Loucy (cell line): Measurements from ENCODE around the gene AGBL1.

Experiments used
- H2AFZ ChIP-seq: fragments of 200-600 bp; sonication (generic); 2 replicates; pipeline ENCODE4 v1.6.0; 2016; ENCODE audit warnings: antibody characterized with exemption, mild to moderate bottlenecking, low read length, moderate library complexity
- H3F3A ChIP-seq: fragments of 200-600 bp; 2 replicates; pipeline ENCODE4 v1.6.0; 2016; ENCODE audit warnings: antibody characterized with exemption, low read depth, mild to moderate bottlenecking
- H3K27me3 ChIP-seq: fragments of 200-600 bp; sonication (generic); 2 replicates; pipeline ENCODE4 v1.6.1; 2014; ENCODE audit warnings: low read length, mild to moderate bottlenecking; ENCODE audit not compliant: insufficient read depth, poor library complexity, severe bottlenecking
- H3K36me3 ChIP-seq: fragments of 200-600 bp; sonication (generic); 2 replicates; pipeline ENCODE4 v1.6.1; 2016; ENCODE audit warnings: low read length; ENCODE audit not compliant: insufficient read depth
- H3K4me1 ChIP-seq: fragments of 200-600 bp; sonication (generic); 2 replicates; pipeline ENCODE4 v1.5.1; 2014; ENCODE audit warnings: low read length, mild to moderate bottlenecking; ENCODE audit not compliant: insufficient read depth, poor library complexity, severe bottlenecking
- H3K4me2 ChIP-seq: fragments of 200-600 bp; sonication (generic); 2 replicates; pipeline ENCODE4 v1.6.0; 2014; ENCODE audit warnings: antibody characterized with exemption, low read length, low read depth, mild to moderate bottlenecking; ENCODE audit not compliant: poor library complexity, severe bottlenecking
- H3K4me3 ChIP-seq: fragments of 200-600 bp; sonication (generic); 2 replicates; pipeline ENCODE4 v1.5.1; 2014; ENCODE audit warnings: low read length, mild to moderate bottlenecking, mixed read lengths; ENCODE audit not compliant: poor library complexity, severe bottlenecking
- H3K79me2 ChIP-seq: fragments of 200-600 bp; sonication (generic); 2 replicates; pipeline ENCODE4 v1.6.1; 2014; ENCODE audit warnings: low read length; ENCODE audit not compliant: insufficient read depth
- H3K9ac ChIP-seq: fragments of 200-600 bp; sonication (generic); 2 replicates; pipeline ENCODE4 v1.6.0; 2014; ENCODE audit warnings: mild to moderate bottlenecking, low read depth, low read length, moderate library complexity; ENCODE audit not compliant: poor library complexity, severe bottlenecking
- H3K9me2 ChIP-seq: fragments of 200-600 bp; sonication (generic); replicated peaks from 2 replicates; pipeline ENCODE4 v1.6.1; 2016; ENCODE audit warnings: low read depth, low read length, mixed read lengths
- H3K9me3 ChIP-seq: fragments of 200-600 bp; sonication (generic); 2 replicates; pipeline ENCODE4 v1.6.1; 2014; ENCODE audit warnings: mild to moderate bottlenecking, antibody characterized with exemption, low read length, low read depth; ENCODE audit not compliant: insufficient read depth
- H4K20me1 ChIP-seq: fragments of 200-600 bp; sonication (generic); 2 replicates; pipeline ENCODE4 v1.6.0; 2014; ENCODE audit warnings: antibody characterized with exemption, low read length, mild to moderate bottlenecking; ENCODE audit not compliant: insufficient read depth, poor library complexity, severe bottlenecking
- EZH2phosphoT487 ChIP-seq: fragments of 200-600 bp; IDR thresholded peaks from 2 replicates; pipeline ENCODE4 v1.6.1; 2018; ENCODE audit warnings: antibody characterized with exemption, mild to moderate bottlenecking, moderate library complexity, borderline replicate concordance
- TF ChIP-seq, protein P1 (sequence below): fragments of 200-600 bp; sonication (generic); conservative IDR thresholded peaks from 2 replicates; pipeline ENCODE4 v1.5.1; 2014; ENCODE audit warnings: mild to moderate bottlenecking, antibody characterized with exemption, low read length

AGBL1 gene

DNA sequence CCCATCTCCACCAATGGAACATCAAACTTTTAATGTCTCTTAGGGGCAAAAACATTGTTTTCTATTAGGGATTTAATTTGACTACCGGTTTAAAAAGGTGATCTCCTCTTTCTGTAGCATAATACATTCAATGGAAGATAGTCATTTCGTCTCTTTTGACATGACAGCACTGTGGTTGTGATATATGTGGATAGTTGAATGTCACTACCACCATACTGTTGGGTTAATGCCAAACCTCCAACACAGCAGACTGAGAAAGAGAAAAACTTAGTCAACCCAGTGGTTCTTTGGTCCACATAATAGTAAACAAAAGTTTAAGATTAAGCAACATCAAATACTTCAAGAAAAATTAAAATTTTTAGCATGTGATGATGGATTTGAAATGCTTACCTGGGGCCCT lies 530.4 kb downstream of the AGBL1 start:
- Histone ChIP-seq H2AFZ (no peak overlapping the region), H3K4me1 (no peaks in the 10 kb centered on the region), H3K9me2 (no peaks in the 10 kb centered on the region), H3K36me3 (no peaks in the 10 kb centered on the region), H3K79me2 (no peaks in the 10 kb centered on the region), H4K20me1 (no peaks in the 10 kb centered on the region), H3F3A (no peaks in the 10 kb centered on the region), H3K4me3 (no peak overlapping the region), H3K4me2 (no peak overlapping the region), H3K27me3 (no peaks in the 10 kb centered on the region), H3K9me3 (no peaks in the 10 kb centered on the region), H3K9ac (no peak overlapping the region)
- TF ChIP-seq EZH2phosphoT487, result no peak

GRCh38 chr15:86611417-86612040 lies 531.9 kb downstream of the AGBL1 start:
- Histone ChIP-seq H3K36me3 (no peaks in the 10 kb centered on the region), H2AFZ (no peak overlapping the region), H3K9ac (no peak overlapping the region), H3F3A (no peaks in the 10 kb centered on the region), H3K9me3 (no peaks in the 10 kb centered on the region), H3K4me1 (no peaks in the 10 kb centered on the region), H3K79me2 (no peaks in the 10 kb centered on the region), H3K27me3 (no peaks in the 10 kb centered on the region), H4K20me1 (no peaks in the 10 kb centered on the region), H3K4me3 (no peak overlapping the region), H3K4me2 (no peak overlapping the region), H3K9me2 (no peaks in the 10 kb centered on the region)
- no peak for TF ChIP-seq EZH2phosphoT487
- TF ChIP-seq, protein P1, sequence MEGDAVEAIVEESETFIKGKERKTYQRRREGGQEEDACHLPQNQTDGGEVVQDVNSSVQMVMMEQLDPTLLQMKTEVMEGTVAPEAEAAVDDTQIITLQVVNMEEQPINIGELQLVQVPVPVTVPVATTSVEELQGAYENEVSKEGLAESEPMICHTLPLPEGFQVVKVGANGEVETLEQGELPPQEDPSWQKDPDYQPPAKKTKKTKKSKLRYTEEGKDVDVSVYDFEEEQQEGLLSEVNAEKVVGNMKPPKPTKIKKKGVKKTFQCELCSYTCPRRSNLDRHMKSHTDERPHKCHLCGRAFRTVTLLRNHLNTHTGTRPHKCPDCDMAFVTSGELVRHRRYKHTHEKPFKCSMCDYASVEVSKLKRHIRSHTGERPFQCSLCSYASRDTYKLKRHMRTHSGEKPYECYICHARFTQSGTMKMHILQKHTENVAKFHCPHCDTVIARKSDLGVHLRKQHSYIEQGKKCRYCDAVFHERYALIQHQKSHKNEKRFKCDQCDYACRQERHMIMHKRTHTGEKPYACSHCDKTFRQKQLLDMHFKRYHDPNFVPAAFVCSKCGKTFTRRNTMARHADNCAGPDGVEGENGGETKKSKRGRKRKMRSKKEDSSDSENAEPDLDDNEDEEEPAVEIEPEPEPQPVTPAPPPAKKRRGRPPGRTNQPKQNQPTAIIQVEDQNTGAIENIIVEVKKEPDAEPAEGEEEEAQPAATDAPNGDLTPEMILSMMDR, result no peak

DNA sequence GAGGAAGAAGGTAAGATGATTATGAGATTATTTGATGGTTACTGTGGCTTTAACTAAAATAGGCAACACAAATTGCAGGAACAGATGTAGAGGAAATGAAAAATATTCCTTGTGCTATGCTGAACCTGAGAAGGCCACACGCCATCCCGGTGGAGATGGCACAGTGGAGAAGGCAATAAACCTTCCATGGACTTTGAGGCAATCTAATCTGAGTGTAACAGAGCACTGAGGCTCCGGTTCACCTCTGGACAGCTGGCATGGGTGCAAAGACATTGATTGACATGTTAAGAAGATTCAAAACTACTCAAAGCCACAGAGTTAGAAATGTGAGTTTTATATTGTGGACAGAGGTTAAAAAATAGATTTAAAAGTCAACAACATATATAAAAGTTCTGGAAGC lies 535.7 kb downstream of the AGBL1 start:
- H4K20me1 ChIP-seq, result no peaks in the 10 kb centered on the region
- H3K79me2 ChIP-seq, result no peaks in the 10 kb centered on the region
- H3K9me3 ChIP-seq, result no peaks in the 10 kb centered on the region
- no peak overlapping the region for H3K4me2 ChIP-seq
- no peaks in the 10 kb centered on the region for H3K4me1 ChIP-seq
- no peaks in the 10 kb centered on the region for H3K27me3 ChIP-seq
- no peaks in the 10 kb centered on the region for H3F3A ChIP-seq
- no peak overlapping the region for H2AFZ ChIP-seq
- H3K9ac ChIP-seq, result no peak overlapping the region
- H3K4me3 ChIP-seq, result no peak overlapping the region
- no peaks in the 10 kb centered on the region for H3K9me2 ChIP-seq
- TF ChIP-seq, protein P1, result no peak
- no peak for TF ChIP-seq EZH2phosphoT487
- no peaks in the 10 kb centered on the region for H3K36me3 ChIP-seq

DNA sequence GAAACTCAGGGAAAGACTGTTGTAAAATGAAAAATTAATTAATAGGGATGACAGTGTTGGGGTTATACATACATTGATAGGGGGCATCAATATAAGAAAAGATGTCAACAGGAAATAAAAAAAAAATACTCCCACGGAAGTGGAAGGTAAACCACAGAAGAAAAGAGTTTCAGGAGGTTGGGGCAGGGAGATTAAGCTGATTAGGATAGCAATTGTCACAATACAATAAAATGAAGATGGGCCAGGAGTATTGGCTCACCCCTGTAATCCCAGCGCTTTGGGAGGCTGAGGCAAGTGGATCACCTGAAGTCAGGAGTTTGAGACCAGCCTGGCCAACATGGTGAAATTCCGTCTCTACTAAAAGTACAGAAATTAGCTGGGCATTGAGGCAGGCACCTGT lies 536.1 kb downstream of the AGBL1 start:
- no peak overlapping the region for H3K4me3 ChIP-seq
- TF ChIP-seq, protein P1, result no peak
- no peak for TF ChIP-seq EZH2phosphoT487

More for the DNA sequence above, 536.1 kb downstream of the AGBL1 start:
- Histone ChIP-seq H3K9me2 (no peaks in the 10 kb centered on the region), H3F3A (no peaks in the 10 kb centered on the region), H2AFZ (no peak overlapping the region), H3K27me3 (no peaks in the 10 kb centered on the region), H3K9me3 (no peaks in the 10 kb centered on the region), H3K36me3 (no peaks in the 10 kb centered on the region), H3K79me2 (no peaks in the 10 kb centered on the region), H3K4me1 (no peaks in the 10 kb centered on the region), H3K4me2 (no peak overlapping the region), H4K20me1 (no peaks in the 10 kb centered on the region), H3K9ac (no peak overlapping the region)
